Erythroblast (primary cell): Measurements from ENCODE around the gene ZNF627.
"Not testable (repeated sequence)": the region's sequence is repeated elsewhere in the genome, so short reads cannot be mapped to it uniquely, and the experiment has no call there.

ENCODE experiments used
- DNase-seq, 2 experiments: peaks; one replicate each; lab custom pipeline; 2025; lab: John Stamatoyannopoulos, UW
- GATA1 ChIP-seq: IDR thresholded peaks from 2 replicates; pipeline ENCODE4 v1.6.1; 2011; ENCODE audit warnings: low read depth, mild to moderate bottlenecking, control low read depth, low read length, moderate library complexity
- POLR2A ChIP-seq: IDR thresholded peaks from 2 replicates; pipeline ENCODE4 v1.6.1; 2011; ENCODE audit warnings: mild to moderate bottlenecking, low read length

The ZNF627 gene

GRCh38 chr19:11586331-11586730 is 11.0 kb upstream of the ZNF627 start:
- DNase-seq, result no peak
- no peak for TF ChIP-seq POLR2A
- TF ChIP-seq GATA1, result no peak

- DNase-seq, result peak; percentile 79 to 89
- TF ChIP-seq GATA1 (no peak), POLR2A (no peak)
Measured at GRCh38 chr19:11587302-11587974, 9.8 kb upstream of the ZNF627 start.

- TF ChIP-seq GATA1 (no peak), POLR2A (no peak)
- DNase-seq, result peak in 1 of 2 experiments; percentile 27
Measured at GRCh38 chr19:11587975-11588631, 9.2 kb upstream of the ZNF627 start.

GRCh38 chr19:11594084-11594483 is 3.2 kb upstream of the ZNF627 start:
- TF ChIP-seq POLR2A (no peak), GATA1 (no peak)
- no peak for DNase-seq

- no peak for TF ChIP-seq GATA1
- TF ChIP-seq POLR2A, result no peak
- no peak for DNase-seq
Measured at GRCh38 chr19:11596156-11596555, 1.1 kb upstream of the ZNF627 start.

- TF ChIP-seq POLR2A, result no peak
- no peak for TF ChIP-seq GATA1
- peak in 1 of 2 experiments; percentile 56 for DNase-seq
Measured at GRCh38 chr19:11598103-11598483, 810 bp downstream of the ZNF627 start.

GRCh38 chr19:11598746-11599145 is 1.5 kb downstream of the ZNF627 start:
- DNase-seq, result no peak
- TF ChIP-seq POLR2A (no peak), GATA1 (no peak)

GRCh38 chr19:11599704-11600103 is 2.4 kb downstream of the ZNF627 start:
- not testable (repeated sequence) for DNase-seq

GRCh38 chr19:11606484-11606883 is 9.2 kb downstream of the ZNF627 start:
- no peak for DNase-seq
- TF ChIP-seq GATA1 (no peak), POLR2A (peak; percentile 18)

- no peak for TF ChIP-seq GATA1
- no peak for TF ChIP-seq POLR2A
- DNase-seq, result no peak
Measured at GRCh38 chr19:11611730-11612129, 14.4 kb downstream of the ZNF627 start.

GRCh38 chr19:11612816-11613511 is 15.7 kb downstream of the ZNF627 start:
- TF ChIP-seq GATA1, result no peak
- TF ChIP-seq POLR2A, result no peak
- DNase-seq, result no peak

GRCh38 chr19:11617180-11618062 is 20.1 kb downstream of the ZNF627 start:
- TF ChIP-seq GATA1 (no peak), POLR2A (no peak)
- DNase-seq, result peak in 1 of 2 experiments; percentile 38

- TF ChIP-seq POLR2A (no peak), GATA1 (no peak)
- no peak for DNase-seq
Measured at GRCh38 chr19:11620553-11620952, 23.3 kb downstream of the ZNF627 start.

- DNase-seq, result not testable (repeated sequence)
Measured at GRCh38 chr19:11622401-11622800, 25.1 kb downstream of the ZNF627 start.
